ENCODE results near the gene CAMTA2.

CAMTA2 gene

DNA sequence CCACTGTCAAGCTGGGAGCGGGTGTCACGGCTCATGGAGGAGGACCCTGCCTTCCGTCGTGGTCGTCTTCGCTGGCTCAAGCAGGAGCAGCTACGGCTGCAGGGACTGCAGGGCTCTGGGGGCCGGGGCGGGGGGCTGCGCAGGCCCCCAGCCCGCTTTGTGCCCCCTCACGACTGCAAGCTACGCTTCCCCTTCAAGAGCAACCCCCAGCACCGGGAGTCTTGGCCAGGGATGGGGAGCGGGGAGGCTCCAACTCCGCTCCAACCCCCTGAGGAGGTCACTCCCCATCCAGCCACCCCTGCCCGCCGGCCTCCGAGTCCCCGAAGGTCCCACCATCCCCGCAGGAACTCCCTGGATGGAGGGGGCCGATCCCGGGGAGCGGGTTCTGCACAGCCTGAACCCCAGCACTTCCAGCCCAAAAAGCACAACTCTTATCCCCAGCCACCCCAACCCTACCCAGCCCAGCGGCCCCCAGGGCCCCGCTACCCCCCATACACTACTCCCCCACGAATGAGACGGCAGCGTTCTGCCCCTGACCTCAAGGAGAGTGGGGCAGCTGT, 36.2 kb upstream of the CAMTA2 start:
- TF ChIP-seq SIN3A (IDR thresholded peaks at IDR 0.05; ENCODE audit: borderline replicate concordance, insufficient read depth, low read length) (no peak), POLR2AphosphoS5 (IDR thresholded peaks at IDR 0.05; ENCODE audit: low read depth, low read length) (no peak)

DNA sequence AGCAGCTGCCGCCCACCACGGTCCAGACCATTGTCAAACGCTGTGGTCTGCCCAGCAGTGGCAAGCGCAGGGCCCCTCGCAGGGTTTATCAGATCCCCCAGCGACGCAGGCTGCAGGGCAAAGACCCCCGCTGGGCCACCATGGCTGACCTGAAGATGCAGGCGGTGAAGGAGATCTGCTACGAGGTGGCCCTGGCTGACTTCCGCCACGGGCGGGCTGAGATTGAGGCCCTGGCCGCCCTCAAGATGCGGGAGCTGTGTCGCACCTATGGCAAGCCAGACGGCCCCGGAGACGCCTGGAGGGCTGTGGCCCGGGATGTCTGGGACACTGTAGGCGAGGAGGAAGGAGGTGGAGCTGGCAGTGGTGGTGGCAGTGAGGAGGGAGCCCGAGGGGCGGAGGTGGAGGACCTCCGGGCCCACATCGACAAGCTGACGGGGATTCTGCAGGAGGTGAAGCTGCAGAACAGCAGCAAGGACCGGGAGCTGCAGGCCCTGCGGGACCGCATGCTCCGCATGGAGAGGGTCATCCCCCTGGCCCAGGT, 34.8 kb upstream of the CAMTA2 start:
- TF ChIP-seq TAF1 (IDR thresholded peaks at IDR 0.05; ENCODE audit: borderline replicate concordance, insufficient read depth, low read length) (no peak), POLR2AphosphoS5 (IDR thresholded peaks at IDR 0.05; ENCODE audit: low read depth, low read length) (no peak), FOXP2 (optimal IDR thresholded peaks at IDR 0.05; ENCODE audit: borderline replicate concordance, extremely low read depth, extremely low read length, insufficient read depth) (no peak)
- TF ChIP-seq, protein P1, sequence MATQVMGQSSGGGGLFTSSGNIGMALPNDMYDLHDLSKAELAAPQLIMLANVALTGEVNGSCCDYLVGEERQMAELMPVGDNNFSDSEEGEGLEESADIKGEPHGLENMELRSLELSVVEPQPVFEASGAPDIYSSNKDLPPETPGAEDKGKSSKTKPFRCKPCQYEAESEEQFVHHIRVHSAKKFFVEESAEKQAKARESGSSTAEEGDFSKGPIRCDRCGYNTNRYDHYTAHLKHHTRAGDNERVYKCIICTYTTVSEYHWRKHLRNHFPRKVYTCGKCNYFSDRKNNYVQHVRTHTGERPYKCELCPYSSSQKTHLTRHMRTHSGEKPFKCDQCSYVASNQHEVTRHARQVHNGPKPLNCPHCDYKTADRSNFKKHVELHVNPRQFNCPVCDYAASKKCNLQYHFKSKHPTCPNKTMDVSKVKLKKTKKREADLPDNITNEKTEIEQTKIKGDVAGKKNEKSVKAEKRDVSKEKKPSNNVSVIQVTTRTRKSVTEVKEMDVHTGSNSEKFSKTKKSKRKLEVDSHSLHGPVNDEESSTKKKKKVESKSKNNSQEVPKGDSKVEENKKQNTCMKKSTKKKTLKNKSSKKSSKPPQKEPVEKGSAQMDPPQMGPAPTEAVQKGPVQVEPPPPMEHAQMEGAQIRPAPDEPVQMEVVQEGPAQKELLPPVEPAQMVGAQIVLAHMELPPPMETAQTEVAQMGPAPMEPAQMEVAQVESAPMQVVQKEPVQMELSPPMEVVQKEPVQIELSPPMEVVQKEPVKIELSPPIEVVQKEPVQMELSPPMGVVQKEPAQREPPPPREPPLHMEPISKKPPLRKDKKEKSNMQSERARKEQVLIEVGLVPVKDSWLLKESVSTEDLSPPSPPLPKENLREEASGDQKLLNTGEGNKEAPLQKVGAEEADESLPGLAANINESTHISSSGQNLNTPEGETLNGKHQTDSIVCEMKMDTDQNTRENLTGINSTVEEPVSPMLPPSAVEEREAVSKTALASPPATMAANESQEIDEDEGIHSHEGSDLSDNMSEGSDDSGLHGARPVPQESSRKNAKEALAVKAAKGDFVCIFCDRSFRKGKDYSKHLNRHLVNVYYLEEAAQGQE (IDR thresholded peaks at IDR 0.05; ENCODE audit: insufficient read depth in 1 of 2, low read depth in 2 of 2, low read length in 2 of 2) = no peak

DNA sequence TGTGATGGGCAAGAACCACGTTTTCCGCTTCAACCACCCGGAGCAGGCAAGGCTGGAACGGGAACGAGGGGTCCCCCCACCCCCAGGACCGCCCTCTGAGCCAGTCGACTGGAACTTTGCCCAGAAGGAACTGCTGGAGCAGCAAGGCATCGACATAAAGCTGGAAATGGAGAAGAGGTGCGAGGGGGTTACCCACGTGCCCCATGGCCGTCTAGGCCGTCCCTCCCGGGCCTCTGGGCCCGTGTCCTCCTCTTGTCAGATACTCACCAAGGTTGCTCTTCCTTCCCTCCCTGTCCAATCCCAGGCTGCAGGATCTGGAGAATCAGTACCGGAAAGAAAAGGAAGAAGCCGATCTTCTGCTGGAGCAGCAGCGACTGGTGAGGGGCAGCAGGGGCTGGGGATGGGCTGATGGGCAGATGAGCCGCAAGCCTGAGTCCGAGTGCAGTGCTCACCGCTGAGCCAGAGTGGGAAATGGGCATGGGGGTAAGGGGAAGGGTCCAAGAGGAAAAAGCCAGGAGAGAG, 33.1 kb upstream of the CAMTA2 start:
- TF ChIP-seq FOXP2 (optimal IDR thresholded peaks at IDR 0.05; ENCODE audit: borderline replicate concordance, extremely low read depth, extremely low read length, insufficient read depth) = no peak
- no peak for TF ChIP-seq TAF1 (IDR thresholded peaks at IDR 0.05; ENCODE audit: borderline replicate concordance, insufficient read depth, low read length)
- TF ChIP-seq POLR2AphosphoS5 (IDR thresholded peaks at IDR 0.05; ENCODE audit: low read depth, low read length) = no peak
- TF ChIP-seq, protein P1 (IDR thresholded peaks at IDR 0.05; ENCODE audit: insufficient read depth in 1 of 2, low read depth in 2 of 2, low read length in 2 of 2) = no peak
- TF ChIP-seq SIN3A (IDR thresholded peaks at IDR 0.05; ENCODE audit: borderline replicate concordance, insufficient read depth, low read length) = no peak

DNA sequence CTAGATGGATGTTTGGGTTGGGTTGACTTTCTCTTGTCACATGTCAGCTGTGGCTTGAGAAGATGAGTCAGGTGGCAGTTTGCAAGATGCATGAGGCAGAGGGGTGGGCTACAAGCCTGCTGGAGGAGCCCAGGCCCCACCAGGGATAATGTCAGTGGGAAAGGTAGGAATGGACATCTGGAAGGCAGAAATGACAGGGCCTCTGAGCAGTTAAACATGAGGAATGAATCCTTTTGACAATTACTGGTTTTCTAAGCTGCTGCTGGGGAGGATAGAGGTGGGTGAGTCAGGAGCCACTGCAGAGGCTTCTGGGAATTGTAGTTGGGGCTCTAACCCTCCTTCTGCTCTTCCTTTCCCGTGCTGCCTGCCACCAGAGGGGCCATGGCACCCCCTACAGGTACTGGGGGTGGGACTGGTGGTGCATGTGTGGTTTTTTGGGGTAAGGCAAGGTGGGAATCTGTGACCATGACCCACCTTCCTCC, 32.0 kb upstream of the CAMTA2 start:
- TF ChIP-seq, protein P1 (IDR thresholded peaks at IDR 0.05; ENCODE audit: insufficient read depth in 1 of 2, low read depth in 2 of 2, low read length in 2 of 2) = no peak

DNA sequence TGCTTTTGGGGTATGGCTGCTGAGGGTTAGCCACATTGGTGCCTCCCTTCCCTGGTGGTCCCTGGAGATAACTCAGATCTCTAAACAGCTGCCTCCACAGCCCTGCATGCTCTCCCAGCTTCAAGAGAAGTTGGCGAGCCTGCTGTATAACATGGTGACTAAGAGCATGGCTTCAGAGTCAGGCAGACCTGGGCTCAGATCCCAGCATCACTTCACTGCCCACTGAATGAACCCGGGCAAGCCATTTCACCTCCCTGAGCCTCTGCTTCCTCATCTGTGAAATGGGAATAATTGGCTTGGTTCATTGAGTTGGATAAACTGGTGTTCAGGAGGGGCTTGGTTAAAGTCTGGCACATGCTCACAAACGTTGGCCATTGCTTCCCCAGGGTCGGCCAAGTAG, 26.9 kb upstream of the CAMTA2 start:
- TF ChIP-seq FOXP2 (optimal IDR thresholded peaks at IDR 0.05; ENCODE audit: borderline replicate concordance, extremely low read depth, extremely low read length, insufficient read depth) = no peak
- TF ChIP-seq POLR2AphosphoS5 (IDR thresholded peaks at IDR 0.05; ENCODE audit: low read depth, low read length) = no peak
- TF ChIP-seq TAF1 (IDR thresholded peaks at IDR 0.05; ENCODE audit: borderline replicate concordance, insufficient read depth, low read length) = no peak
- no peak for TF ChIP-seq SIN3A (IDR thresholded peaks at IDR 0.05; ENCODE audit: borderline replicate concordance, insufficient read depth, low read length)
- TF ChIP-seq, protein P1 (IDR thresholded peaks at IDR 0.05; ENCODE audit: insufficient read depth in 1 of 2, low read depth in 2 of 2, low read length in 2 of 2) = no peak
